ENCODE measurements around the gene VSTM2B.

GRCh38 chr19:29535214-29535831 is 9.5 kb downstream of the VSTM2B start:
- TF ChIP-seq CTCF (IDR thresholded peaks at IDR 0.05; ENCODE audit: low read length) (no peak), EZH2 (optimal IDR thresholded peaks at IDR 0.05; ENCODE audit: low read depth, low read length) (no peak)
